Epithelial cell of esophagus (primary cell): ENCODE measurements around the gene FANCI.

Experiments
- DNase-seq: peaks from one replicate; pipeline ENCODE4 v3.0.0; 2010; ENCODE audit warnings: low read depth
- H3K4me3 ChIP-seq: 2 replicates; pipeline ENCODE4 v1.5.1; 2011; ENCODE audit warnings: mild to moderate bottlenecking, low read length, control low read depth
- CTCF ChIP-seq: IDR thresholded peaks from 2 replicates; pipeline ENCODE4 v1.5.1; 2011; ENCODE audit warnings: low read depth, mild to moderate bottlenecking, low read length, control low read depth, inconsistent platforms; ENCODE audit not compliant: insufficient read depth; ENCODE audit errors: missing control alignments

The FANCI gene

GRCh38 chr15:89326316-89326715 is 82.5 kb downstream of the FANCI start:
- H3K4me3 ChIP-seq: no peak overlapping the region
- TF ChIP-seq CTCF: no peak
- DNase-seq: no peak

- no peak for DNase-seq
- no peak overlapping the region for H3K4me3 ChIP-seq
- TF ChIP-seq CTCF: no peak
These were observed 83.3 kb downstream of the FANCI start for GRCh38 chr15:89327113-89327512.

DNA sequence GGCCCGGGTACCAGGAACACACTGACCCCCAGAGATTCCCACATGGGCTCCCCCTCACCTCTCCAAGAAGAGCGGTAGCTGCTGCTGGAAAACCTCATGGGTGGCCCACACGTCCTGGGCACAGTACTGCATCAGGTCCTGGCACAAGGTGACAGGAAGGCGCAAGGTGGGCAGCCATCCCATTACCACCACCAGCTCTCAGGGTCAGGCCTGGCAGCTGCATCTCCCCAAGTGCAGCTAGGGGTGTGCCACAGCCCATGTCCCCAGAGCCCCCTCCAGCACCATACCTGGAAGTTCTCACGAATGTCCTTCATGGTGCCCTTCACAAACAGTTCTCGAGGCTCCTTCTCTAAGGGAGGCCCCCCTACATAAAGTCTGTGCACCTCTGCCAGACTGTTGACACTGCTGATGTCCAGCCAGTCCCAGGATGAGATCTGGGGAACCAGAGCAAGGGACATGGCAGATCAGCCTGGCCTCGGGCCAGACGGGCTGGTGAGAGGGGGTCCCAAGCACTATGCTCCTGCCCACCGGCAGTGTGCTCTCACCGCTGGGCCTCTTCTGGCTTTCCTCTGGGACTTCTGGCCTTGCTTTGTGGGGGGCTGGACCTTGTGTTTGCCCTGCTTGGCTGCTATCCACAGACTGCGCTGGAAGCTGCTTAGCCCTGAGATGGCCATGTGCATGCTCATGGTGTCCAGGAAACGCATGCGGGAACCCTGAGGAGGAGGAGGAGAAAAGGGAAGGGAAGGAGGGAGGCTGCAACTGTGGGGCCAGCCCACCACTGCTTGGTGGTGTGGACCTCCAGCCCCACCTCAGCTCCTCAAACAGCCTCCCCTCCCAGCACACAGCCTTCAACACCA is 84.8 kb downstream of the FANCI start:
- no peak for TF ChIP-seq CTCF
- DNase-seq: no peak
- H3K4me3 ChIP-seq: no peak overlapping the region

GRCh38 chr15:89329329-89330084 is 85.7 kb downstream of the FANCI start:
- no peak for TF ChIP-seq CTCF
- H3K4me3 ChIP-seq: no peak overlapping the region
- no peak for DNase-seq

GRCh38 chr15:89330119-89330518 is 86.3 kb downstream of the FANCI start:
- no peak for DNase-seq
- TF ChIP-seq CTCF: no peak
- H3K4me3 ChIP-seq: no peak overlapping the region

DNA sequence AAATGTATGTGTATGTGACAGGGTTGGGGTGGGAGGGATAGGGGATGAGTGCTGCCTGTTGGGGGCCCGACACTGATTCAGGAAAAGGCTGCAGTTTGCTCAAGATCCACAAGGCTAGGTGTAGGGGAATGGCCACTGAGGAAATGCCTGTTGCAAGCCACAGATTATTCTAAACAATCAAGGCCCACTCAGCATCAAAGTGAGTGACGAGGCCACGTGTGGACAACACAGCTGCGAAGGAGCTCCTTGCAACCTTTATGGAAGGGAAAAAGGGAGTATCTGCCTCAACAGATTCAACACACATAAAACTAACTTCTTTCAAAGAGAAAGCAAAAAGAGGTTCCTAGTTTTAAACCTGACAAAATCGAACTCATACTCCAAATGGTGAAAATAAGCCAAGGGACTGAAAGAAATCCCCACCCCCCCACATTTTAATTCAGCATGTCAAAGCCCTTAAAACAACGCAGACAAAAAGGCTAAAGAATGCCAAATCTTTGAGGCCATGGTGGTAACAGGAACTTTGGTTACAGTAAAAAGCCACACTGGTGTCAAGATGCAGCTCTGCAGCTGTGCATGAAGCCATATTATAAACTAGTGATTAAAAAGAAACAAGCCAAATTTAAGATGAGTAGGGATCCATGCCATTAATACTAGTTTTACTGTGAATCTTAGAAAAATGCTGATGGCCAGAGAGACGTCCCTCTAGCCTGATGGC is 87.3 kb downstream of the FANCI start:
- H3K4me3 ChIP-seq: no peak overlapping the region
- no peak for DNase-seq
- no peak for TF ChIP-seq CTCF
